OCI-LY3 (cell line): ENCODE data around the gene DNAL1.

ENCODE experiments used
- CTCF ChIP-seq: fragments of 200-600, 300-600 bp; sonication (generic); IDR thresholded peaks from 2 replicates; pipeline ENCODE4 v1.5.1; 2014; ENCODE audit warnings: antibody characterized with exemption, low read length, low read depth
- EZH2phosphoT487 ChIP-seq: fragments of 200-600 bp; shearing (Covaris generic); IDR thresholded peaks from 2 replicates; pipeline ENCODE4 v1.6.1; 2018; ENCODE audit warnings: antibody characterized with exemption, mixed run types, low read depth

DNA sequence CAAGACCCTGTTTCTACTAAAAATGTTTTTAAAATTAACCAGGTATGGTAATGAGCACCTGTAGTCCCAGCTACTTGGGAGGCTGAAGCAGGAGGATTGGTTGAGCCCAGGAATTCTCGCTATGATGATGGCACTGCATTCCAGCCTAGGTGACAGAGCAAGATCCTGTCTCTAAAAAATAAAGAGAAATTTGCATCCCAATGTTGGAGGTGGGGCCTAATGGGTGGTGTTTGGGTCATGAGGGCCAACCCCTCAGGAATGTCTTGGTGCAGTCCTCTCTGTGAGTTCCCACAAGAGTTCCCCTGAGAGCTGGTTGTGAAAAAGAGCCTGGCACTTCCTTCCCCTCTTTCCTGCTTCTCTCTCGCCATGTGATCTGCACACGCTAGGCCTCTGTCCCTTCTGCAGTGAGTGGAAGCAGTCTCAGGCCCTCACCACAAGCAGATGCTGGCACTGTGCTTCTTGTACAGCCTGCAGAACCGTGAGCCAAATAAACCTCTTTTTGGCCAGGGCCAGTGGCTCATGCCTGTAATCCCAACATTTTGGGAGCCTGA is 21.2 kb upstream of the DNAL1 start:
- TF ChIP-seq CTCF (no peak), EZH2phosphoT487 (no peak)
